Choroid plexus epithelial cell (primary cell): Measurements from ENCODE around the gene HTATSF1.

Experiments used
- DNase-seq: peaks from one replicate; pipeline ENCODE4 v3.0.0-alpha.2; 2010; ENCODE audit warnings: low read depth
- H3K4me3 ChIP-seq: 2 replicates; pipeline ENCODE4 v1.5.1; 2011; ENCODE audit warnings: low read depth, mild to moderate bottlenecking, control low read depth, low read length, moderate library complexity
- TF ChIP-seq, protein P1 (sequence below): conservative IDR thresholded peaks from 2 replicates; pipeline ENCODE4 v1.5.1; 2011; ENCODE audit warnings: low read depth, mild to moderate bottlenecking, control low read depth, inconsistent platforms, low read length, moderate library complexity

HTATSF1 gene

DNA sequence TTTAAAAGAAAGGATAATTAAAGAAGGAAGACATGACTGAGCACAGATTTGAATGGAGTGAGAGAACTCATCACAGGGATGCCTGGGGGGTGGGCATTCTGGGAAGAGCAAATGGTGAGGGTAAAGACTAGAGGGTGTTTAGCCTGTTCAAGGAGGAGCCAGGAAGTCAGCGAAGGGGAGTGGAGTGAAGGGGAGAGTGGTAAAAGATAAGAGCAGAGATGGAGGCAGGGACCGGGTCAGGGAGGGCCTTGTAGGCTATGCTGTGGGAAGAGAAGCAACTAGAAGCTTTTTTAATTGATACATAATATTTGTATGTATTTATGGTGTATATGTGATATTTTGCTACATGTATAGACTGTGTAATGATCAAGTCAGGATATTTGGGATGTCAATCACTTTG, 32.4 kb downstream of the HTATSF1 start:
- H3K4me3 ChIP-seq = no peak overlapping the region
- TF ChIP-seq, protein P1, sequence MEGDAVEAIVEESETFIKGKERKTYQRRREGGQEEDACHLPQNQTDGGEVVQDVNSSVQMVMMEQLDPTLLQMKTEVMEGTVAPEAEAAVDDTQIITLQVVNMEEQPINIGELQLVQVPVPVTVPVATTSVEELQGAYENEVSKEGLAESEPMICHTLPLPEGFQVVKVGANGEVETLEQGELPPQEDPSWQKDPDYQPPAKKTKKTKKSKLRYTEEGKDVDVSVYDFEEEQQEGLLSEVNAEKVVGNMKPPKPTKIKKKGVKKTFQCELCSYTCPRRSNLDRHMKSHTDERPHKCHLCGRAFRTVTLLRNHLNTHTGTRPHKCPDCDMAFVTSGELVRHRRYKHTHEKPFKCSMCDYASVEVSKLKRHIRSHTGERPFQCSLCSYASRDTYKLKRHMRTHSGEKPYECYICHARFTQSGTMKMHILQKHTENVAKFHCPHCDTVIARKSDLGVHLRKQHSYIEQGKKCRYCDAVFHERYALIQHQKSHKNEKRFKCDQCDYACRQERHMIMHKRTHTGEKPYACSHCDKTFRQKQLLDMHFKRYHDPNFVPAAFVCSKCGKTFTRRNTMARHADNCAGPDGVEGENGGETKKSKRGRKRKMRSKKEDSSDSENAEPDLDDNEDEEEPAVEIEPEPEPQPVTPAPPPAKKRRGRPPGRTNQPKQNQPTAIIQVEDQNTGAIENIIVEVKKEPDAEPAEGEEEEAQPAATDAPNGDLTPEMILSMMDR = no peak
- no peak for DNase-seq

DNA sequence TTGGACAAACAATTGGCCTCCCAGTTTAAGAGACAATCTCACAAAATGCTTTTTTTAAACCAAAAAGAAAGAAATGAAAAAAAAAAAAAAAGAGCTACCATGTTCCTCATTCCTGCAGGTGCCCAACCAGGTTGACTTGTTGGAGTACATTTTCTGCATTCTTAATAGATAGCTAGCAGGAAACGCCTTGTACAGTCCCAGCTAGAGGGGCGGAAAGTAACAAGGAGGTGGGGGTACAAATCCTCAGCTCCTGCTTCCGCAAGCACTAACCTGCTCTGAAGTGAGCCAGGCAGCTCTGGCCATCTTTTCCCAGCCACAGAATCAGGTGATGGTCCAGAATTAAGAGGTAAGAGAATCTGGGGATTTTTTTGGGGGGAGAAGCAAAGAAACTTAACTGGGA, 34.6 kb downstream of the HTATSF1 start, which contains the start of gene VGLL1:
Gene VGLL1, plus strand, starts transcription at position 265 of the 400 bp plus-strand sequence. CDS start 3,806 bp downstream, outside the sequence.
- TF ChIP-seq, protein P1 = no peak
- DNase-seq = no peak
- H3K4me3 ChIP-seq = no peak within 1 kb of the TSS

DNA sequence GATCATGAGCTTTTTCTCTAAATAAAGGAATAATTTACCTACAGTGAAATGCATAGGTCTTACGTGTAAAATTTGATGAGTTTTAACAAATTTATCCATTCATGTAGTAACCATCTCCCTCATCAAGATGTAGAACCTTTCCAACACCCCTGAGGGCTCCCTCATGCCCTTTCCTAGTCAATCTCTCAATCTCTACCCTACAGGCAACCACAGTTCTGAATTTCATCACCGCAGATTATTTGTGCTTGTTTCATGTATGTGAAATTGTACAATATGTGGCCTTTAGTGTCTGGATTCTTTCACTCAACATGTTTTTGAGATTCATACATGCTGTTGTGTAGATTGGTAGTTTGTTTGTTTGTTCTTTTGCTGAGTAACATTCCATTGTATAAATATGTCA, 36.7 kb downstream of the HTATSF1 start:
- TF ChIP-seq, protein P1 = no peak

DNA sequence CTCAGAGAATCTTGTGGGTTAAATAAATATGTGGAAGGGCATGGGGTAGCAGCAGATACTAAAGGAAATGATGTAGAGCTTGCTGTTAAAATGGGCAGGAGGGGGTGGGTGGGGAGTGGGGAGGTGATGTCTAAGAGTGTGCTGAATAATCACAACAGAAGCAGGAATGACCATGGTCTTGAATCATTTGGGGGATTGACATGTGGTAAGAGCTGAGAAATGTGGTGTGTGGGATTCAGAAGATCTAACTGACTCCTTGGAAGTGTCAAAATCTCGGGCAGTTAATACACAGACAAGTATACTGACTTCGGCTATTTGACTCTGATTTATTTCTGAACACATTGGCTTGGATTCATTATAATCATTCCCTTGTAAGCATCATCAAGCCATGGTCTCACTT, 41.4 kb downstream of the HTATSF1 start:
- H3K4me3 ChIP-seq = no peak overlapping the region
- no peak for DNase-seq
- TF ChIP-seq, protein P1 = no peak

More for the DNA sequence above, 36.7 kb downstream of the HTATSF1 start:
- no peak for DNase-seq
- no peak overlapping the region for H3K4me3 ChIP-seq

DNA sequence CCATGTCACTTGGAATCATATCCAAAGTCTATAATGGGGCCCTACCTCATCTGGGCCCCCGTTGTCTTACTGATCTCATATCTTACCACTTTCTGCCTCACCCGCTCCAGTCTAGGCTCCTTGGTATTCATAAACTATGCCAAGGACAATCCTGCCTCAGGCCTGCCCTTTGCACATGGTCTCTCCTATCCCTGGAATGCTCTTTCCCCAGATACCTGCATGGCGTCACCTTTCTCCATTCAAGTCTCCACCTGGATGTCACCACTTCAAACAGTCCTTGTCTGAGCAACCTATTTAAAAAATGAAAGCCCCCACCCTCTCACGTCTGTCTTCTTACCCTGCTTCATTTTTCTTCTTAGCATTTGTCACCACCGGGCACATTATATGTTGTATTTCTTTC, 42.8 kb downstream of the HTATSF1 start:
- H3K4me3 ChIP-seq = no peak overlapping the region
- TF ChIP-seq, protein P1 = no peak
- no peak for DNase-seq

DNA sequence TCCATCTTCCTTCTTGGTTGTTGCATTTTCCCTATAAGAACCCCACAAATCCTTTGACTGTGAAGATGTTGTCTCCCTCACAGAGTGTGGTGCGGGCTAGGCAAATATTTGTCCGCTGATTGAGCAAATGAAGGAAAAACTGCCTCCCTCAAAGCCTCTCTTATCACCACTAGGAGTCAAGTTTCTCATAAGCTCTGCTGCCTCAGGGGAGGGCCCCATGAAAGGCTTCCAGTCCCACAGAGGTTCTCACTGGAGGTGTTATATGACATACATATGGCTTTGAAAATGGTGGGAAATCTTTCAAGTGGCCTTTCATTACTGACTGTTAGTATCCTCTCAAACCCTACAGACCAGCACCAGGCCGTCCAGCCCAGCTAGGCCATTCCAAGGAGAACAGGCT, 43.9 kb downstream of the HTATSF1 start:
- peak; percentile 28 for DNase-seq
- TF ChIP-seq, protein P1 = no peak
- no peak overlapping the region for H3K4me3 ChIP-seq

DNA sequence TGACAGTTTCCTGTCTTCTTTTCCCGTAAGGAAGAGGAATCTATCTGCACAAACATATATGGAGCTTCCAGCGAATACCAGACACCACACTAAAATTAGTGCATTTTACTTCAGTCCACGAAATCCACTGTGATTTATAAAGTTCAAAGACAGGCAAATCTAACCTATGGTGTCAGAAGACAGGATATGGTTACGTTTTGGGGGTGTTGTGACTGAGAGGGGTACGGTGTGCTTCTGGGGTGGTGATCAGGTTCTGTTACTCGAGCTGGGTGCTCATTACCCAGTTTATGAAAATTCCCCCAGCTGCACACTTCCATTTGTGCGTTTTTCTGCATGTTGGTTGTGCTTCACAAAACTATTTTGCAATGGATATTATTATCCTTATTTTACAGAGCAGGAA, 44.9 kb downstream of the HTATSF1 start:
- no peak for DNase-seq
- TF ChIP-seq, protein P1 = no peak

More for the DNA sequence above, 44.9 kb downstream of the HTATSF1 start:
- H3K4me3 ChIP-seq = no peak overlapping the region
